KMS-11 (cell line): ENCODE data around the gene BTBD10.

Source experiments
- H2AFZ ChIP-seq: fragments of 200-600 bp; sonication (generic); 2 replicates; pipeline ENCODE4 v1.6.1; 2016; ENCODE audit warnings: antibody characterized with exemption, mixed run types, low read depth
- H3K27ac ChIP-seq: fragments of 200-600 bp; sonication (generic); 2 replicates; pipeline ENCODE4 v1.6.1; 2016; ENCODE audit warnings: mild to moderate bottlenecking, mixed run types
- H3K27me3 ChIP-seq: fragments of 200-600 bp; sonication (generic); 2 replicates; pipeline ENCODE4 v1.6.1; 2017; ENCODE audit warnings: mild to moderate bottlenecking, low read depth, mixed run types, moderate library complexity; ENCODE audit not compliant: insufficient read depth
- H3K36me3 ChIP-seq: fragments of 200-600 bp; sonication (generic); 2 replicates; pipeline ENCODE4 v1.6.1; 2017; ENCODE audit warnings: mild to moderate bottlenecking, mixed run types; ENCODE audit not compliant: insufficient read depth
- H3K4me1 ChIP-seq: fragments of 200-600 bp; sonication (generic); 2 replicates; pipeline ENCODE4 v1.6.1; 2016; ENCODE audit warnings: mild to moderate bottlenecking, low read depth, mixed run types; ENCODE audit not compliant: poor library complexity, severe bottlenecking
- H3K4me2 ChIP-seq: fragments of 200-600 bp; sonication (generic); 2 replicates; pipeline ENCODE4 v1.7.0; 2016; ENCODE audit warnings: mild to moderate bottlenecking, mixed run types
- H3K4me3 ChIP-seq: fragments of 200-600 bp; sonication (generic); IDR thresholded peaks from 2 replicates; pipeline ENCODE4 v1.6.1; 2017; ENCODE audit warnings: low read depth, low read length, mixed read lengths; ENCODE audit not compliant: insufficient read depth
- H3K79me2 ChIP-seq: fragments of 200-600 bp; sonication (generic); 2 replicates; pipeline ENCODE4 v1.6.1; 2016; ENCODE audit warnings: low read depth, mixed run types; ENCODE audit not compliant: insufficient read depth
- H3K9ac ChIP-seq: fragments of 200-600 bp; sonication (generic); 2 replicates; pipeline ENCODE4 v1.6.1; 2016; ENCODE audit warnings: mild to moderate bottlenecking, mixed run types
- H4K20me1 ChIP-seq: fragments of 200-600 bp; sonication (generic); 2 replicates; pipeline ENCODE4 v1.6.1; 2016; ENCODE audit warnings: mild to moderate bottlenecking, mixed run types; ENCODE audit not compliant: insufficient read depth
- TF ChIP-seq, protein P1 (sequence below): fragments of 200-600 bp; sonication (generic); conservative IDR thresholded peaks from 2 replicates; pipeline ENCODE4 v1.6.1; 2017; ENCODE audit warnings: low read depth, mild to moderate bottlenecking, antibody characterized with exemption, low read length, moderate library complexity, mixed read lengths

Gene BTBD10

DNA sequence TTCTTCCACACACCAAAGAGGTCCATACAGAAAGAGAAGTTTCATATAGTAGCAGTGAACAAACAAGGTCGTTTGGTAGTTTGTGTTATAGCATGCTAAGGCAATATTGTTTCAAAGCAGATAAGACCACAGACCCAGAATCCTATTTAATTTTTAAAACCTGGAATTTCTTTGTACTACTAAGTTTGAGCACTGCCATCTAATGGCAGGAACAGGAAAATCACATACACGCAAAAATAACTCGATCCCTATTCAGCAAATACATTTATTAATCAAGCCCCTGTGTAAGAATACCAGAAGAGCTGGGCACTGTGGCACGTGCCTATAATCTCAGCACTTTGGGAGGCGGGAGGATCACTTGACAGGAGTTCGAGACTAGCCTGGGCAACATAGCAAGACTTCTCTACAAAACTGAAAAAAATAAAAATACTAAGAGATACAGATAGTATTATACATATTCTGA lies 2.9 kb upstream of the BTBD10 start:
- TF ChIP-seq, protein P1, sequence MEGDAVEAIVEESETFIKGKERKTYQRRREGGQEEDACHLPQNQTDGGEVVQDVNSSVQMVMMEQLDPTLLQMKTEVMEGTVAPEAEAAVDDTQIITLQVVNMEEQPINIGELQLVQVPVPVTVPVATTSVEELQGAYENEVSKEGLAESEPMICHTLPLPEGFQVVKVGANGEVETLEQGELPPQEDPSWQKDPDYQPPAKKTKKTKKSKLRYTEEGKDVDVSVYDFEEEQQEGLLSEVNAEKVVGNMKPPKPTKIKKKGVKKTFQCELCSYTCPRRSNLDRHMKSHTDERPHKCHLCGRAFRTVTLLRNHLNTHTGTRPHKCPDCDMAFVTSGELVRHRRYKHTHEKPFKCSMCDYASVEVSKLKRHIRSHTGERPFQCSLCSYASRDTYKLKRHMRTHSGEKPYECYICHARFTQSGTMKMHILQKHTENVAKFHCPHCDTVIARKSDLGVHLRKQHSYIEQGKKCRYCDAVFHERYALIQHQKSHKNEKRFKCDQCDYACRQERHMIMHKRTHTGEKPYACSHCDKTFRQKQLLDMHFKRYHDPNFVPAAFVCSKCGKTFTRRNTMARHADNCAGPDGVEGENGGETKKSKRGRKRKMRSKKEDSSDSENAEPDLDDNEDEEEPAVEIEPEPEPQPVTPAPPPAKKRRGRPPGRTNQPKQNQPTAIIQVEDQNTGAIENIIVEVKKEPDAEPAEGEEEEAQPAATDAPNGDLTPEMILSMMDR, result peak; percentile 69
- Histone ChIP-seq H3K79me2 (peaks cover 17% of the 10 kb centered on the region; the same call in 1 of the 2 replicates), H3K4me3 (no peak overlapping the region), H3K27me3 (no peaks in the 10 kb centered on the region), H3K27ac (no peak overlapping the region), H2AFZ (no peak overlapping the region), H3K9ac (no peak overlapping the region), H3K4me1 (peaks cover 18% of the 10 kb centered on the region), H3K4me2 (no peak overlapping the region), H4K20me1 (no peaks in the 10 kb centered on the region), H3K36me3 (no peaks in the 10 kb centered on the region)

DNA sequence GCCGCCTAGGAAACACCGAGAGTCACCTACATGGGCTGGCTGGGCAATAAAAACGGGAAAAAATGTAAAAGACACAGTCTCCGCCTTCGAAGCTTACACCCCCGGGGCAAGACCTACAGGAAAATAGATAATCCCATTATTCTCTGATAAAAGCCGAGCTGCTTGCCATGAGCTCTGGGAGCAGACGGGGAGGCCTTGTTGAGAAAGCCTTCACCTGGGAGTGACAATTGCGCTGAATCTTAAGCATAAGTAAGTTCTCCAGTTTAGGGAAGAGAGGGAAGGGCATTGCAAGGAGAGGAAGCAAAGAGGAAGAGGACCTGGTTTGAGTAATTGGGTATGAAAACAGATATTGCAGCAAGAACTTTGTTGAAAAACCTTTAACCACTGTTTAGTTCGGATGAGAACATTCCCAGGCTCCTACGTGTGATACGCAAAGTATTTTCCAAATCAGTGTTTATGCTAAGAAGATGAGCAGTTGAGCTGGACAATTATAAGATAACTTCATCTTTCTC lies 813 bp upstream of the BTBD10 start:
- peak overlapping the region; percentile 80 for H3K9ac ChIP-seq
- peak overlapping the region; percentile 76 for H3K27ac ChIP-seq
- peaks cover 34% of the 10 kb centered on the region; the same call in 1 of the 2 replicates for H3K79me2 ChIP-seq
- no peaks in the 10 kb centered on the region for H3K27me3 ChIP-seq
- H3K4me2 ChIP-seq, result peak overlapping the region; percentile 78
- no peaks in the 10 kb centered on the region for H4K20me1 ChIP-seq
- no peak overlapping the region for H3K4me3 ChIP-seq
- TF ChIP-seq, protein P1, result no peak
- peak overlapping the region; percentile 89 for H2AFZ ChIP-seq
- no peaks in the 10 kb centered on the region for H3K36me3 ChIP-seq
- peaks cover 20% of the 10 kb centered on the region for H3K4me1 ChIP-seq

DNA sequence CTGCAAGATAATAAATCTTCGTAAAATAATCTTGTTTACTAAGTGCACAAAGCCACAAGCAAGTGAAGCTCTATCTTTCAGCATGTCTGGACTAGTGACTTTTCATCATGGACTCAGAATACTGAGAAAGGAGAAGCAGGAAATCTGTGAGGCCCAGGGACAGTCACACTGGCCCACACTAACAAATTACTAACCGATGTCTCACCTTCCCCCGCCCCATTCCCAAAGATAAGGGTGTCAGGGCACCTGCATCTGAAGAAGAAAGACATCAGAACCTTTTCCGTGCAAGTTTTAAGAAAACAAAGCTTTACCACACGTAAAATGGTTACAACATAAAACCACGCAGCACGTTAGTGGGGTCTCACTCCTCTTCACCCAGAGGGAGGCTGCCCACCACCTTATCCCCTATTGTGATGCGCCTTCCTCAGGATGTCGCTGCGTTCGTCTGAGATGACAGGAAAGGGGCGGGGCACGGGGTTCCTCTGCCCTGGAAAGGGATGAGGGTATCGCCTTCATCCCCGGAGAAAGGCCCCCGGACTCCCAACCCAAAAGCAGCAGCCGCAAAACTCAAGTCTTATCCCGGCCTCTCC lies 616 bp downstream of the BTBD10 start:
- peak overlapping the region; percentile 39 for H3K27ac ChIP-seq
- H3K4me3 ChIP-seq, result no peak overlapping the region
- peaks cover 45% of the 10 kb centered on the region; the same call in 1 of the 2 replicates for H3K79me2 ChIP-seq
- H3K4me2 ChIP-seq, result peak overlapping the region; percentile 99
- peak overlapping the region; percentile 80 for H3K9ac ChIP-seq
- TF ChIP-seq, protein P1, result no peak
- no peaks in the 10 kb centered on the region for H3K36me3 ChIP-seq
- H3K27me3 ChIP-seq, result no peaks in the 10 kb centered on the region
- H4K20me1 ChIP-seq, result no peaks in the 10 kb centered on the region
- H2AFZ ChIP-seq, result peak overlapping the region; percentile 89
- peaks cover 20% of the 10 kb centered on the region for H3K4me1 ChIP-seq

DNA sequence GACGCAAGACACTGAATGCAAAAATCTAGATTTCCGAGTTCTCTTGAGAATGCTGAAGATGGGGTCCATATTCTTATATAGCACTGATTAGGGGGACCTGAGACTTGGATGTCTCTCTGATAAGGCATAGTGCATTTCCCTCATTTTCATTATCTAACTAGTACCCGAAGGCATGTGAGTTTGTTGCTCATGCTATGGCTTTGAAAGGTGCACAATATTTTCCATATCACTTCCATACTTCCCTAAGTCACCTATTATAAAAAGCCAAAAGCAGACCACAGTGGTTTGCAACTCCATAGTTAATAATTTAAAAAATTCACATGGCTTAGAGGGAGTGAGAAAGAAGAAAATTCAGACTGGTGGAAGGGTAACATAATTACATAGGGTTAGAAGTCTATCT lies 1.7 kb downstream of the BTBD10 start:
- no peaks in the 10 kb centered on the region for H3K36me3 ChIP-seq
- no peaks in the 10 kb centered on the region for H3K27me3 ChIP-seq
- H3K27ac ChIP-seq, result no peak overlapping the region
- no peaks in the 10 kb centered on the region for H4K20me1 ChIP-seq
- peaks cover 20% of the 10 kb centered on the region for H3K4me1 ChIP-seq
- H3K4me2 ChIP-seq, result peak overlapping the region; percentile 99
- no peak overlapping the region for H2AFZ ChIP-seq
- H3K79me2 ChIP-seq, result peaks cover 53% of the 10 kb centered on the region; the same call in 1 of the 2 replicates
- H3K9ac ChIP-seq, result no peak overlapping the region
- TF ChIP-seq, protein P1, result no peak
- H3K4me3 ChIP-seq, result no peak overlapping the region
